Measurements from ENCODE around the gene FOXK2.

GRCh38 chr17:82525712-82526111 is 6.2 kb downstream of the FOXK2 start:
- no peak for TF ChIP-seq CTCF (IDR thresholded peaks at IDR 0.05)
- no peak for TF ChIP-seq POLR2A (IDR thresholded peaks at IDR 0.05)
